ENCODE measurements around the gene BAHCC1. TPM values are rescaled to one million over a fixed set of nuclear protein-coding genes. Genes with fewer than 3 reads are reported as not detected.
"Not testable (repeated sequence)": the region's sequence is repeated elsewhere in the genome, so short reads cannot be mapped to it uniquely, and the experiment has no call there.

Gene BAHCC1
- total RNA-seq, 1 experiment from 2014 or later = 29.8 TPM

GRCh38 chr17:81424151-81425017 lies 29.1 kb downstream of the BAHCC1 start (continued):
- TF ChIP-seq STAT6 (CRISPR knock-in tag; conservative IDR thresholded peaks at IDR 0.05; ENCODE audit: low read depth) (no peak), ZSCAN18 (CRISPR knock-in tag; IDR thresholded peaks at IDR 0.05) (no peak), ARID4B (CRISPR knock-in tag; IDR thresholded peaks at IDR 0.05; ENCODE audit: borderline replicate concordance) (no peak), FOXP4 (CRISPR knock-in tag; IDR thresholded peaks at IDR 0.05) (no peak)

- H3K27ac Mint-ChIP-seq; H3K36me3 Mint-ChIP-seq; H3K9me3 Mint-ChIP-seq; H3K27me3 Mint-ChIP-seq (ENCODE audit: low read depth); DNase-seq (ENCODE audit: low spot score); CTCF ChIA-PET; H3K4me1 Mint-ChIP-seq; ATAC-seq; POLR2A ChIA-PET; H3K4me3 Mint-ChIP-seq: not testable (repeated sequence)
These were observed 29.8 kb downstream of the BAHCC1 start for GRCh38 chr17:81425041-81425440.

GRCh38 chr17:81425716-81426392 lies 30.6 kb downstream of the BAHCC1 start:
- H3K9me3 Mint-ChIP-seq, ATAC-seq: not testable (repeated sequence)

More at GRCh38 chr17:81425716-81426392, 30.6 kb downstream of the BAHCC1 start:
- CTCF ChIA-PET; DNase-seq (ENCODE audit: low spot score); H3K36me3 Mint-ChIP-seq; H3K4me1 Mint-ChIP-seq; POLR2A ChIA-PET; H3K4me3 Mint-ChIP-seq; H3K27me3 Mint-ChIP-seq (ENCODE audit: low read depth); H3K27ac Mint-ChIP-seq: not testable (repeated sequence)
